Kidney tubule cell (primary cell): ENCODE results near the gene OR52E8.

Source experiments
- DNase-seq: peaks from one replicate; pipeline ENCODE4 v3.0.0-alpha.2; 2018; ENCODE audit warnings: low spot score

The OR52E8 gene

DNA sequence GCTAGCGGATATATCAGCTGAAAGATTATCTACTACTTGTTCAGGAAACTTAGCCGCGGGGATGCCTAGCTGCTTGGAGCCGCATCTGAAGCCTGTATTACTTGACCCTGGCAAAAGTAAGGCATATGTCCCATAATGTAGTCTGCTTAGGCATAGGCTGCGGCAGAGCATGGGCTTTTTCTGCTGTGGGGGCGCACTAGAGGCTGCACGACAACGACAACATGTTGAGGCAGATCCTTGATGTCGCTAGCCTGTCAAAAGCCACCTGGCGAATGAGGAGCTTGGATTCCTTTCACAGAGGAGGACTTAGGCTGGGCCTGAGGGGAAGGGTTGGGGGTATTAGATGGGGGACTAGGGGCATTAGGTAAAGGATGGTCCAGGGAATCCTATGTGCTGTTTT is 49.9 kb downstream of the OR52E8 start:
- no peak for DNase-seq
